Measurements from ENCODE around the gene TRIM32. TPM values are rescaled to one million over a fixed set of nuclear protein-coding genes. Genes with fewer than 3 reads are reported as not detected.

The TRIM32 gene
- total RNA-seq, 4 donors from 2014 or later = 15.8 to 20.3 (median 20.0) TPM

DNA sequence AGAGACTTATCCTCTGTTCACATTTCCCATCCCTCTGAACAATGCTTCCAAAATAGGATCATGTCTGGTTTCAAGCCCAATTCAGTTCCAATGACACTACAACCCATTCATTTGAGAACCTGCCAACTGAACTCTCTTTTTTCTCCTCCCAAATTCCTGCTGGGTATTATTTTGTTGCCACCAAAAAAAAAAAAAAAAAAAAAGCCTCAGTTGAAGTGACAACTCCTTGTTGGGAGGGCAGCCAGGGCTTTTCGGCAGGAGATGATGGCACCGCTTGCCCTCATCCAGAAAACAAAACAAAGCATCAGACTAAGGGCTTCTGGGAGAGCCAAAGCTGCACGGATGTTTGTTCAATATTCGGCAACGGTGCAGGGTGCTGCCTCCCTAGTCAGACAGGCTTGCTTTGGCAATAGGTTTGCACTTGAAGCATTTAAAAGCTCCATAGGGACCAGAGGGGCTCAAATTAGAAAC, 30.6 kb upstream of the TRIM32 start:
- intact Hi-C loops (cut with DNase I) = loop anchor here (10.0 kb wide), 1 partner anchor 1062 kb away; no protein-coding TSS in a partner anchor
- H3K4me3 ChIP-seq (replicated peaks in 1 of 3) = no peak overlapping the region
- H3K4me1 ChIP-seq = peaks cover 4 to 5% of the 10 kb centered on the region in 2 donors
- TF ChIP-seq POLR2A (IDR thresholded peaks at IDR 0.05) = no peak
- TF ChIP-seq, protein P1, sequence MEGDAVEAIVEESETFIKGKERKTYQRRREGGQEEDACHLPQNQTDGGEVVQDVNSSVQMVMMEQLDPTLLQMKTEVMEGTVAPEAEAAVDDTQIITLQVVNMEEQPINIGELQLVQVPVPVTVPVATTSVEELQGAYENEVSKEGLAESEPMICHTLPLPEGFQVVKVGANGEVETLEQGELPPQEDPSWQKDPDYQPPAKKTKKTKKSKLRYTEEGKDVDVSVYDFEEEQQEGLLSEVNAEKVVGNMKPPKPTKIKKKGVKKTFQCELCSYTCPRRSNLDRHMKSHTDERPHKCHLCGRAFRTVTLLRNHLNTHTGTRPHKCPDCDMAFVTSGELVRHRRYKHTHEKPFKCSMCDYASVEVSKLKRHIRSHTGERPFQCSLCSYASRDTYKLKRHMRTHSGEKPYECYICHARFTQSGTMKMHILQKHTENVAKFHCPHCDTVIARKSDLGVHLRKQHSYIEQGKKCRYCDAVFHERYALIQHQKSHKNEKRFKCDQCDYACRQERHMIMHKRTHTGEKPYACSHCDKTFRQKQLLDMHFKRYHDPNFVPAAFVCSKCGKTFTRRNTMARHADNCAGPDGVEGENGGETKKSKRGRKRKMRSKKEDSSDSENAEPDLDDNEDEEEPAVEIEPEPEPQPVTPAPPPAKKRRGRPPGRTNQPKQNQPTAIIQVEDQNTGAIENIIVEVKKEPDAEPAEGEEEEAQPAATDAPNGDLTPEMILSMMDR (IDR thresholded peaks at IDR 0.05) = no peak
- peak; percentile 30 to 31 for DNase-seq
- 14 to 26% methylated on average over 5 of the region's 5 CpGs for WGBS, 2 donors
- H3K36me3 ChIP-seq = no peaks in the 10 kb centered on the region
- no peaks in the 10 kb centered on the region for H3K27me3 ChIP-seq
- peak overlapping the region in 1 of 3 donors; percentile 24 for H3K27ac ChIP-seq
- no peaks in the 10 kb centered on the region for H3K9me3 ChIP-seq

- DNase-seq = no peak
- H3K9me3 ChIP-seq = no peaks in the 10 kb centered on the region
- no peak overlapping the region for H3K4me3 ChIP-seq (replicated peaks in 1 of 3)
- peaks cover 4 to 5% of the 10 kb centered on the region in 2 donors for H3K4me1 ChIP-seq
- H3K27me3 ChIP-seq = no peaks in the 10 kb centered on the region
- H3K27ac ChIP-seq = peak overlapping the region in 1 of 3 donors; percentile 24
- H3K36me3 ChIP-seq = no peaks in the 10 kb centered on the region
- no peak for TF ChIP-seq POLR2A (IDR thresholded peaks at IDR 0.05)
- TF ChIP-seq, protein P1 (IDR thresholded peaks at IDR 0.05) = no peak
- intact Hi-C loops (cut with DNase I) = loop anchor here (10.0 kb wide), 1 partner anchor 1062 kb away; no protein-coding TSS in a partner anchor
- 71 to 73% methylated on average over 2 of the region's 2 CpGs for WGBS, 2 donors
These were observed 30.1 kb upstream of the TRIM32 start for GRCh38 chr9:116656977-116657376.

- no peak overlapping the region for H3K27ac ChIP-seq
- 75 to 87% methylated on average over 2 of the region's 2 CpGs for WGBS, 2 donors
- H3K4me3 ChIP-seq (replicated peaks in 1 of 3) = no peak overlapping the region
- no peaks in the 10 kb centered on the region for H3K9me3 ChIP-seq
- no peaks in the 10 kb centered on the region for H3K36me3 ChIP-seq
- no peak for DNase-seq
- intact Hi-C loops (cut with DNase I) = loop anchor here (10.0 kb wide), 1 partner anchor 1063 kb away; no protein-coding TSS in a partner anchor
- peaks cover 4 to 5% of the 10 kb centered on the region in 2 donors for H3K4me1 ChIP-seq
- H3K27me3 ChIP-seq = no peaks in the 10 kb centered on the region
- TF ChIP-seq, protein P1 (IDR thresholded peaks at IDR 0.05) = no peak
- no peak for TF ChIP-seq POLR2A (IDR thresholded peaks at IDR 0.05)
These were observed 28.8 kb upstream of the TRIM32 start for GRCh38 chr9:116658265-116658664.

DNA sequence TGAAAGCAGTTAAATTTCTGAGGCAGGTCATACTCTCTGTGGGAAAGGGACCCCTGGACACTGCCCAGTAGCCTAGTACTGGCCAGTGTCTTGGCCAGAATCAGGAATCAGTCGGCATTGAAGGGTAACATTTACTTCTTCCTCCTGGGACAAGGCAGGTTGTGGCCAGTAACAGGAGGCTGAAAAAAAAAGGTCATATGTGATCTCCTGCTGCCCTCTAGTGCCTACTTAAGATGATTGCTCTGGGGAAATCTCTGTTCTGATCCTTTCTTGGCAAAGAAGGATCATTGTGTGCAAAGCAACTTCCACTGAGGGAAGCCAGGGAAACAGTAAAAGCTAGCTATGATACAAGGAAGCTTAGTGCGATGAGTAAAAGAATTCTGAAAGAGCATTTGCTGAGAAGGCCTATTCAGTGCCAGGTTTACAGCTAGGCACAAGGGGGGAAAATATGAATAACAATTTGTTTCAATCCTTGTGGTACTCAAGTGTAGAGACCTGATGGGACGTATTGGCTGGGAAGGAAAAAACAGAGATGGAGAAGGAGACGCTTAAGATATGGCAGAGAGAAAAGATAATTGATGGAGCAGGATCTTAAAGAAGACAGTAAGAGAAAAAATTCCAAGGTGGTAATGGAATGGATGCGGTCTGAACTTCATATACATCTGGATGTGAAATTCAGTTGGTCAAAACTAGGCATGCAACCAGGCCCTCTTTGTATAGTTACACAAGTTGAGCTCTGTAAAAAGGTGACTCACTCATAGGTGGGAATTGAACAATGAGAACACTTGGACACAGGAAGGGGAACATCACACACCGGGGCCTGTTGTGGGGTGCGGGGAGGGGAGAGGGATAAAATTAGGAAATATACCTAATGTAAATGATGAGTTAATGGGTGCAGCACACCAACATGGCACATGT, 25.8 kb upstream of the TRIM32 start:
- WGBS, 2 donors = 55 to 63% methylated on average over 7 of the region's 7 CpGs
- TF ChIP-seq, protein P1 (IDR thresholded peaks at IDR 0.05) = peak in 5 of 6 experiments; percentile 52 to 76 (median 70)
- no peak for TF ChIP-seq POLR2A (IDR thresholded peaks at IDR 0.05)
- Histone ChIP-seq H3K4me1 (peaks cover 2 to 4% of the 10 kb centered on the region in 2 donors), H3K4me3 (replicated peaks in 1 of 3) (no peak overlapping the region), H3K36me3 (no peaks in the 10 kb centered on the region), H3K9me3 (no peaks in the 10 kb centered on the region), H3K27me3 (no peaks in the 10 kb centered on the region), H3K27ac (no peak overlapping the region)
- peak; percentile 12 for DNase-seq
- intact Hi-C loops (cut with DNase I) = no loop called here

Data from thyroid gland (tissue), 4 donors.